ENCODE results near the gene VPS35L. TPM values are rescaled to one million over a fixed set of nuclear protein-coding genes. Genes with fewer than 3 reads are reported as not detected.

Gene VPS35L
- total and polyA plus RNA-seq, 10 of the 15 experiments (the other 5 are each of a cell fraction or from before 2014, with no cell fraction given): 14.9 to 44.1 (median 26.3) TPM

DNA sequence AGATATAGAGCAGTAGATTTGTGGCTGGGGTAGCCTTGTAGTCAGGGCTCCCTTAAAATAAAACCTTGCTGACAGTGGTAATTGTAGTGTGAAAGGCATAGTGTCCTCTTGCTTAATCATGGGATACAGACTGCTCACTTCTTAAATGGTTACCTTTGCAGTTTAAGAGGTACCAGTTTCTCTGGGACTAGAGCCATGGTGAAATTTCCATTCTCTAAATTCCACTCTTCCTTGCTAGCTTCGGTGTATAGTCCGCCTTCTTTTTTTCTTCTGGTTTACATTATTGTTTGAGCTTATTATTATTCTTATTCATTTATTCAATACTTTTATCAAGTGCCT lies 30.1 kb upstream of the VPS35L start (continued):
- peak; percentile 28 for TF ChIP-seq SKIL (IDR thresholded peaks at IDR 0.05; ENCODE audit: low read depth, poor library complexity, severe bottlenecking)
- no peak for TF ChIP-seq IRF4 (IDR thresholded peaks at IDR 0.05; ENCODE audit: low read depth, low read length)

DNA sequence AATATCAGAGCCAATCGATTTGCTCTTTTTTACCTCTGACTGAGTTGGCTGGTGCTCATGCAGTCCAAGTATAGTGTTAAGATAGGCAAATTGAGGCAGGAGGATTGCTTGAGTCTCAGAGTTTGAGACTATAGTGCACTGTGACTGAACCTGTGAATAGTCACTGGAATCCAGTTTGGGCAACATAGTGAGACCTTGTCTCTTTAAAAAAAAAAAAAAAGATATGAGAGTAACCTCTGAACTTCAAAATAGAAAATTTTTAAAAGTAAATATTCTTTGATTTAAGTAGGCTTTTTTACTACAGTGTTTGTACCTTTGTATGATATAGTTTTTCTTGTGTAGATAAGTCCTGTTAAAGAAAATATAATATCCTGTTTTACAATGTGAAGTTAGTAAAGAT lies 28.3 kb upstream of the VPS35L start:
- RAD21 ChIA-PET (ENCODE audit: unreplicated experiment): interaction anchor here (0.5 to 0.6 kb wide), 2 partner anchors 38 to 372 kb away, joined by 3 read pairs; no protein-coding TSS in a partner anchor
- DNase-seq (ENCODE audit: low read depth, low spot score): no peak
- H3K4me1 ChIP-seq (ENCODE audit: control insufficient read depth, insufficient read depth, low read length): peaks cover 7% of the 10 kb centered on the region

More for the DNA sequence above, 28.3 kb upstream of the VPS35L start:
- Histone ChIP-seq H3K4me3 (no peak overlapping the region; the same call in 1 of the 2 replicates), H3K79me2 (ENCODE audit: control insufficient read depth, insufficient read depth, low read length) (peaks cover 38% of the 10 kb centered on the region), H3K9ac (ENCODE audit: control insufficient read depth, insufficient read depth, low read length) (no peak overlapping the region), H3K4me2 (ENCODE audit: control insufficient read depth, insufficient read depth) (no peak overlapping the region), H3K36me3 (ENCODE audit: control insufficient read depth in 2 of 2, insufficient read depth in 2 of 2, low read length in 1 of 2) (no peaks in the 10 kb centered on the region; a peak in 2 of 4 replicates), H3K27me3 (replicated peaks in 1 of 2; ENCODE audit: control insufficient read depth in 2 of 2, insufficient read depth in 2 of 2, low read length in 1 of 2) (no peaks in the 10 kb centered on the region), H4K20me1 (ENCODE audit: control insufficient read depth, insufficient read depth) (no peaks in the 10 kb centered on the region), H3K27ac (ENCODE audit: control insufficient read depth, insufficient read depth) (no peak overlapping the region), H2AFZ (ENCODE audit: control insufficient read depth, low read depth, low read length) (no peak overlapping the region), H3K9me3 (replicated peaks; ENCODE audit: control insufficient read depth, insufficient read depth, low read length) (no peaks in the 10 kb centered on the region)
- SMC1A ChIA-PET (ENCODE audit: uncharacterized antibody, unreplicated experiment): interaction anchor here (0.7 to 4.5 kb wide), 2 partner anchors 12 to 28 kb away, joined by 3 to 19 read pairs; partner anchors contain the start of gene VPS35L
- no TSS peak for BruUV-seq (replicated peaks)
- no peak for FAIRE-seq
- no peak for ATAC-seq
- peak; percentile 41; the same call in 1 of the 2 replicates for TF ChIP-seq NR2C1 (IDR thresholded peaks at IDR 0.05)
- TF ChIP-seq ZNF384 (IDR thresholded peaks at IDR 0.05; ENCODE audit: borderline replicate concordance, low read depth, low read length): peak; percentile 67
- TF ChIP-seq MYB (IDR thresholded peaks at IDR 0.05; ENCODE audit: borderline replicate concordance, low read depth, low read length): no peak
- no peak for TF ChIP-seq ZBTB4 (CRISPR knock-in tag; IDR thresholded peaks at IDR 0.05)
- TF ChIP-seq PML (IDR thresholded peaks at IDR 0.05; ENCODE audit: low read length): no peak
- POLR2A ChIA-PET: interaction anchor here (1.4 kb wide), 1 partner anchor 28 kb away, joined by 7 read pairs; the partner anchor contains the start of gene VPS35L
- 95% methylated on average over 1 of the region's 1 CpG for WGBS (ENCODE audit: insufficient coverage, insufficient replicate concordance, low lambda C conversion rate, missing lambda C conversion rate)
- intact Hi-C loops (cut with micrococcal nuclease; ENCODE audit: unreplicated experiment): no loop called here
- in situ Hi-C loops (cut with MboI): loop anchor here (10.0 kb wide), 1 partner anchor 732 kb away; the partner anchor contains the start of gene RPS15A
- CTCF ChIA-PET: interaction anchor here (3.8 to 5.2 kb wide), 2 partner anchors 24 to 28 kb away, joined by 20 to 56 read pairs; partner anchors contain the start of gene VPS35L
